Measurements from ENCODE around the gene SLAMF7. TPM values are rescaled to one million over a fixed set of nuclear protein-coding genes. Genes with fewer than 3 reads are reported as not detected.

The SLAMF7 gene
- total and polyA plus RNA-seq, 9 donors = 0.09 to 0.49 (median 0.29) TPM

DNA sequence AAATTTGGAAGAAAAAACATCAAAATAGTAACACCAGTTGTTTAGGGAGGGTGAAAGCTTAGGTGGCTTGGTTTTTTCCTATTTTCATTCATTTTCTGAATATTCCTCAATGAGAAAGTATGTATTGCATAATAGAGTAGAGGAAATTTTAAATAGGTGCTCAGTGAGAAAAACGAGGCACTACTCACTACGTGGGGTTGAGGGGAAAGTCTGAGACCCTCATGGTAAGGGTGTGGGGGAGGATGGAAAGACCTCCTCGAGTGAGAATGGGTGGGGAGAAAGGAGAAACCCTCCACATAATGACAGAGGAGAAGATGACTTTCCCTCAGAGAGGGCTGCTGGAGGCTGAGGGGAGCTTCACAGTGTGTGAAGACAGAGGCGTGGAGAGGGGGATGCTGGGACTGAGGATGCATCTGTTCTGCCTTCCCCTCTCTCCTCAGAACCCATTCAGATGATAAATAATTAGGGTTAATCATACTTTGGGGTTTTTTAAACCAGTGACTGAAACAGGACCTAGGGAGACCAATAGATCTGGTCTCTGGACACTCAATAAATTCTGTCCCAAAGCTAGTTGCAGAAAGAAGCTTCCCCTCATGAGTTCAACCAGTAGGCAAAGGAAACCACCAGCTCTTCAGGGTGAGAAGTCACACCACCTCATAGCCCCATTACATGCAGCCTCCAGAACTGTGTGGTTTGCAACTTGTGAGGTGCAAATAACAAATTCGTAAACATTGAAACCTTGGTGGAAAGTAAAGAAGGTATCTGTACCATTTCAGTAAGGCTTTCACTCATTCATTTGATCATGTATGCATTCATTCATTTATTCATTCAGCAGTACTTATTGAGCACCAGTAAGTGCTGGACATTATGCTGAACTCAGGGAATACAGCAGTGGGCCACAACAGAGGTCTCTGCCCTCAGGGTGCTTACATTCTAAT lies 17.1 kb downstream of the SLAMF7 start:
- Histone ChIP-seq H3K36me3 (ENCODE audit: control insufficient read depth, insufficient read depth, low read length) (no peaks in the 10 kb centered on the region), H3K4me1 (ENCODE audit: control insufficient read depth, insufficient read depth, low read length) (no peaks in the 10 kb centered on the region), H3K27ac (ENCODE audit: low read length) (peak overlapping the region; percentile 20), H3K9me3 (replicated peaks; ENCODE audit: control insufficient read depth, low read depth, low read length) (no peaks in the 10 kb centered on the region), H3K27me3 (ENCODE audit: control insufficient read depth, insufficient read depth, low read length) (no peaks in the 10 kb centered on the region), H3K4me3 (ENCODE audit: low read length) (no peak overlapping the region)
- DNase-seq = no peak
- no CpG with 5 or more reads among the region's 5 CpGs for WGBS (ENCODE audit: insufficient coverage)

DNA sequence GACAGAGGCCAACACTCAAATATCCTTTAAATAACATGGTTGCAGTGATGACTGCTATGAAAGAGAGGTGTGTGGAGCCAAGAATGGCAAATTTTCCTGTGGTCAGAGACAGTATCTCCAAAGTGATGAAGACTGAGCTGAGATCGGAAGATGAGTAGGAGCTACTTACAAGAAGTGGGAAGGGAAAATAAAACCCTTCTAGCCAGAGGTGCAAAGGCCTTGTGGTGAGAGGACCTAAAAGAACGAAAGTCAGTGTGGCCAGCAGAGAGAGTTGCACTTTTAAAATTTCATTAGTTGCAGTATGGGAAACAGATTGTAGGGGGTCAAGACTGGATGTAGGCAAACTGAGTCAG lies 17.8 kb downstream of the SLAMF7 start:
- DNase-seq = no peak
- Histone ChIP-seq H3K27me3 (ENCODE audit: control insufficient read depth, insufficient read depth, low read length) (no peaks in the 10 kb centered on the region), H3K4me1 (ENCODE audit: control insufficient read depth, insufficient read depth, low read length) (no peaks in the 10 kb centered on the region), H3K36me3 (ENCODE audit: control insufficient read depth, insufficient read depth, low read length) (no peaks in the 10 kb centered on the region), H3K9me3 (replicated peaks; ENCODE audit: control insufficient read depth, low read depth, low read length) (no peaks in the 10 kb centered on the region), H3K4me3 (ENCODE audit: low read length) (no peak overlapping the region), H3K27ac (ENCODE audit: low read length) (peak overlapping the region; percentile 20)
- 100% methylated on average over 2 of the region's 2 CpGs for WGBS (ENCODE audit: insufficient coverage)

DNA sequence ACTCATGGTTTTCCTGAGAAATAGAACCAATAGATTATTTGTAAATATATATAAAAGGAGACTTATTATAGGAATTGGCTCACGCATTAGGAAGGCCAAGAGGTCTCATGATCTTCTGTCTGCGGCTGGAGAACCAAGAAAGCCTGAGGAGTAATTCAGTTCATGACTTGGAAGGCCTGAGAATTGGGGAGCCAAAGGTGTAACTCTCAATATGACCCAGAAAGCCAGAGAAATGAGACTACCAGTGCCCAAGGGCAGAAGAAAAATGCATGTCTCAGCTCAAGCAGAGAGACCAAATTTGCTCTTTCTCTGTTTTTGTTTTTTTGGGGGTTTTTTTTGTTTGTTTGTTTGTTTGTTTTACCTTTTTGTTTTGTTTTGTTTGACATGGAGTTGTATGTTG lies 19.5 kb downstream of the SLAMF7 start:
- WGBS (ENCODE audit: insufficient coverage) = 83% methylated on average over 2 of the region's 2 CpGs
- no peaks in the 10 kb centered on the region for H3K27me3 ChIP-seq (ENCODE audit: control insufficient read depth, insufficient read depth, low read length)
- H3K36me3 ChIP-seq (ENCODE audit: control insufficient read depth, insufficient read depth, low read length) = no peaks in the 10 kb centered on the region
- H3K4me3 ChIP-seq (ENCODE audit: low read length) = no peak overlapping the region
- no peaks in the 10 kb centered on the region for H3K4me1 ChIP-seq (ENCODE audit: control insufficient read depth, insufficient read depth, low read length)
- no peaks in the 10 kb centered on the region for H3K9me3 ChIP-seq (replicated peaks; ENCODE audit: control insufficient read depth, low read depth, low read length)
- no peak overlapping the region for H3K27ac ChIP-seq (ENCODE audit: low read length)
- no peak for DNase-seq

DNA sequence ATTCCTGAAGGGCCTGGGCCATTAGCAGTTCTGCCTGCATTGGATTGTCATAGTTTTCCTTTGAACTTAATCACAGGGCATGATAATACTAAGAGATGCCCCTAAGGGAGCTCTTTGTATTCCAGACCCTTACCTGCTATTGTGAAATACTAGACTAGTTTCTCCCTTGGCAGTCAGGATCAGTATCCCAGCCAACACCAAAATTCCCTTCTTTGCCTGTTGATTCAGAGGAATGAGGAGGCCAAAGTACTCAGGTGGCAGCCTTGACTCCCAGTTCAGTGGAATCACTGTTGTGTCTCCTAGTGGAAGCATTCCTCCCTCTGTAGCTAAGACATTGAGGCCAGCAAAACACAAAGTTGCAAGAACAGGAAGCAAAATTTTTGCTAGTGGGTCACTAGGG lies 20.7 kb downstream of the SLAMF7 start:
- Histone ChIP-seq H3K4me1 (ENCODE audit: control insufficient read depth, insufficient read depth, low read length) (no peaks in the 10 kb centered on the region), H3K36me3 (ENCODE audit: control insufficient read depth, insufficient read depth, low read length) (no peaks in the 10 kb centered on the region), H3K4me3 (ENCODE audit: low read length) (no peak overlapping the region), H3K27me3 (ENCODE audit: control insufficient read depth, insufficient read depth, low read length) (no peaks in the 10 kb centered on the region), H3K9me3 (replicated peaks; ENCODE audit: control insufficient read depth, low read depth, low read length) (no peaks in the 10 kb centered on the region), H3K27ac (ENCODE audit: low read length) (no peak overlapping the region)
- no peak for DNase-seq

DNA sequence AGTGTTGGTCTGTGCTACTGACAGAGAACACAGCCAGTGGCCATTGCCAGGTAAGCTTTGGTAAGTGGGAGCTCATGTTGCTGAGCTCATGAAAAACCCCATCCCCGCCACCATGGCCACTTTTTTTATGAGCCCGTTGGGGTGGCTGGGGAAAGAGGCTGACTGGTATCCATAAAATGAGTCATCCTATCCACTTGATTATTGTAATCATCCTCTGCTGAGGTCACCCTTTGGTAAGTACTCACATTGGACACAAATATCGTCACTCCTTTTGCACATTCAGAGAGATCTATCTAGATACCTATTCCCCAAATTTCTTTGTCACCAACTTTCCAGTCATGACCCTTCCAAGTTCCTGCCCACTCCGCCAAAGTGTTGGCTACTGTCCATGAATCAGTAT lies 22.0 kb downstream of the SLAMF7 start:
- Histone ChIP-seq H3K4me1 (ENCODE audit: control insufficient read depth, insufficient read depth, low read length) (no peaks in the 10 kb centered on the region), H3K9me3 (replicated peaks; ENCODE audit: control insufficient read depth, low read depth, low read length) (no peaks in the 10 kb centered on the region), H3K36me3 (ENCODE audit: control insufficient read depth, insufficient read depth, low read length) (no peaks in the 10 kb centered on the region), H3K27ac (ENCODE audit: low read length) (no peak overlapping the region), H3K27me3 (ENCODE audit: control insufficient read depth, insufficient read depth, low read length) (no peaks in the 10 kb centered on the region), H3K4me3 (ENCODE audit: low read length) (no peak overlapping the region)
- WGBS (ENCODE audit: insufficient coverage) = 100% methylated on average over 1 of the region's 4 CpGs
- DNase-seq = no peak

DNA sequence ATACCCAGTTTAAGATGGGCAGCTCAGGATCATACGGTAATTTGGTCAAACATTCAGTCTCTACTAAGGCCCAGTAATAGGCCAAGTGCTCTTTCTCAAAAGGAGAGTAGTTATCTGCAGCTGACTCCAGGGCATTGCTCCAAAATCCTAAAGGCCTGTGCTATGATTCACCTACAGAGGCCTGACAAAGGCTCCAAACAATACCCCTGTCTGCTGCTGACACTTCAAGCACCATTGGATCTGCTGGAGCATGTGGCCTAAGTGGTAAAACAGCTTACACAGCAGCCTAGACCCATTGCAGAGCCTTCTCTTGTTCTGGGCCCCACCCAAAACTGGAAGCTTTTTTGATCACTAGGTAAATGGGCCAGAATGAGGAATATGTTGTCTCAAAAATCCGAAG lies 22.8 kb downstream of the SLAMF7 start:
- H3K27me3 ChIP-seq (ENCODE audit: control insufficient read depth, insufficient read depth, low read length) = no peaks in the 10 kb centered on the region
- no peaks in the 10 kb centered on the region for H3K9me3 ChIP-seq (replicated peaks; ENCODE audit: control insufficient read depth, low read depth, low read length)
- no peak overlapping the region for H3K27ac ChIP-seq (ENCODE audit: low read length)
- H3K4me1 ChIP-seq (ENCODE audit: control insufficient read depth, insufficient read depth, low read length) = no peaks in the 10 kb centered on the region
- no peak for DNase-seq
- H3K4me3 ChIP-seq (ENCODE audit: low read length) = no peak overlapping the region
- H3K36me3 ChIP-seq (ENCODE audit: control insufficient read depth, insufficient read depth, low read length) = no peaks in the 10 kb centered on the region
- WGBS (ENCODE audit: insufficient coverage) = 89% methylated on average over 1 of the region's 2 CpGs

DNA sequence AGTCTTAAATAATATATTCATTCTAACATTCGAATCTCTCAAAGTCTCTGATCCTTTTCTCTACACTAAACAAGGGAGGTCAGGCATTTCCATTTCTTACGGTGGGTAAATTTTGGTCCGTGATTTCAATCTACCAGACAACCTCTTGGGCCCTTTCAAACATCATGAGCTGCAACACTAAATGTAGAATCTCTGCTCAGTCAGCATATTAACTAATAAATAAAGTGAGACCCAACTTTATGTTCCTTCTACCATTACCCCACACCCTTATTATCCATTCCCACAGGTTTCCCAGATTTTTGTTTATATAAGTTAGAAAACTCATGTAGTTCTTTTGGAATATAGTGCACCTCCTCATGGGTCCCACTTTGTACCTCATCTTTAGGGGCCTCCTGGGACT lies 24.9 kb downstream of the SLAMF7 start:
- H3K27ac ChIP-seq (ENCODE audit: low read length) = no peak overlapping the region
- no peak for DNase-seq
- no peaks in the 10 kb centered on the region for H3K36me3 ChIP-seq (ENCODE audit: control insufficient read depth, insufficient read depth, low read length)
- no peak overlapping the region for H3K4me3 ChIP-seq (ENCODE audit: low read length)
- H3K9me3 ChIP-seq (replicated peaks; ENCODE audit: control insufficient read depth, low read depth, low read length) = no peaks in the 10 kb centered on the region
- no peaks in the 10 kb centered on the region for H3K27me3 ChIP-seq (ENCODE audit: control insufficient read depth, insufficient read depth, low read length)
- 100% methylated on average over 1 of the region's 3 CpGs for WGBS (ENCODE audit: insufficient coverage)
- H3K4me1 ChIP-seq (ENCODE audit: control insufficient read depth, insufficient read depth, low read length) = no peaks in the 10 kb centered on the region

DNA sequence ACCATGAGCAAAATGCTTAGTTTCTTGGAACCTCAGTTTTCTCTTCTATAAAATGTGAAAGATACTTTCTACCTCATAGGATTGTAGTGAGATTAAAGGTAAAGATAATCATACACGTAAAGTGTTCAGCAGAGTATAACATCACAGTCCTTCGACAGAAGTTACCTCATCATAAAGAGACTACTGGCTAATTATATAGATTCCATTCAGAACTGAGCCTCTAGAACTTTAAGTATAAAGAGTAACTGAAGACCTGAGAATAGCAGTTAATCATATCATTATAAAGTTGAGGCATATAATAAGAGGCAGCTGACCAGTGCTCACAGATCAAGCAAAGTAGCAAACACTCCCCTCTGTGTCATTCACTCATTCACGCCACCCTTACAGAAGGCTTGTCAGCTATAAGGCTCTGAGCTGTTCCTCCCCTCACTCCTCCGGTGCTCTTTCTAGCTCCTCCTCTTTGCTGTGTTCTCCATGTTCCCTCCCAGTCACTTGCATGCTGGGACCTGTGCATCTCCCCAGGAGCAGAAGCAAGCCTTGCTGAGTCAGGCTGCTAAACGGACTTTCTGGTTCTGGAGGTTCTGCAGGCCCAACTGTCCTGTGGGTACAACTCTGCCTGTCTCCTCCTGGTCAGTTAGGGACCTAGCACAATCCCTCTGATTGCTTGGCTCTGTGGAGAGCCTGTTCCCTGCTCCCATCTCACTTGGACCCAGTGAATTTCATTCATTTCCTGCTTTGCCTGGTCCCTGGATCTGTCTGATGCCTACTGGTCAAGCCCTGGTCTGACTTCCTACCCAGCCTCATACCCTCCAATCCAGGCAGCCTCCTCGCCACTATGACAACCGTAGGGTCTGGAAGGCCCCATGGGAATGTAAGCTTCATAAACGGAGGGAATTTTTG lies 28.6 kb downstream of the SLAMF7 start:
- no peaks in the 10 kb centered on the region for H3K4me1 ChIP-seq (ENCODE audit: control insufficient read depth, insufficient read depth, low read length)
- no peak for DNase-seq
- H3K36me3 ChIP-seq (ENCODE audit: control insufficient read depth, insufficient read depth, low read length) = no peaks in the 10 kb centered on the region
- no peaks in the 10 kb centered on the region for H3K9me3 ChIP-seq (replicated peaks; ENCODE audit: control insufficient read depth, low read depth, low read length)
- no peak overlapping the region for H3K4me3 ChIP-seq (ENCODE audit: low read length)
- 27% methylated on average over 3 of the region's 8 CpGs for WGBS (ENCODE audit: insufficient coverage)
- H3K27ac ChIP-seq (ENCODE audit: low read length) = no peak overlapping the region
- no peaks in the 10 kb centered on the region for H3K27me3 ChIP-seq (ENCODE audit: control insufficient read depth, insufficient read depth, low read length)

DNA sequence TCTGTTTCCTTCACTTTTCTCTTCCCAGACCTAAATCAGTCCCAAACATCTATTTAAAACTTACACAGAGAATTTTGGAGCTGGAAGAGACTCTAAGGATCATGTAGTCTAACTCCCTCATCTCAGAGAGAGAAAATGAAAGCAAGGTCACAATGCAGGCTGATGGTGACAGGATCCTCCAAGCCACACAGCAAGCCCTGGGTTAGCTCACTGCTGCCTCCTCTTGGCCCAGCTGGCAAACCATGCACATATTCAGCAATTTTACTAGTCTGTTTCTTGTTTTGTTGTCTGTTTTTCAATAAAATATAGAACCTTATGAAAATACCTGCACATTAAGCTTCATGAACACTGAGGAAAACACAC lies 29.2 kb downstream of the SLAMF7 start:
- Histone ChIP-seq H3K27me3 (ENCODE audit: control insufficient read depth, insufficient read depth, low read length) (no peaks in the 10 kb centered on the region), H3K36me3 (ENCODE audit: control insufficient read depth, insufficient read depth, low read length) (no peaks in the 10 kb centered on the region), H3K9me3 (replicated peaks; ENCODE audit: control insufficient read depth, low read depth, low read length) (no peaks in the 10 kb centered on the region), H3K4me3 (ENCODE audit: low read length) (no peak overlapping the region), H3K27ac (ENCODE audit: low read length) (no peak overlapping the region), H3K4me1 (ENCODE audit: control insufficient read depth, insufficient read depth, low read length) (no peaks in the 10 kb centered on the region)
- peak; percentile 19 for DNase-seq

DNA sequence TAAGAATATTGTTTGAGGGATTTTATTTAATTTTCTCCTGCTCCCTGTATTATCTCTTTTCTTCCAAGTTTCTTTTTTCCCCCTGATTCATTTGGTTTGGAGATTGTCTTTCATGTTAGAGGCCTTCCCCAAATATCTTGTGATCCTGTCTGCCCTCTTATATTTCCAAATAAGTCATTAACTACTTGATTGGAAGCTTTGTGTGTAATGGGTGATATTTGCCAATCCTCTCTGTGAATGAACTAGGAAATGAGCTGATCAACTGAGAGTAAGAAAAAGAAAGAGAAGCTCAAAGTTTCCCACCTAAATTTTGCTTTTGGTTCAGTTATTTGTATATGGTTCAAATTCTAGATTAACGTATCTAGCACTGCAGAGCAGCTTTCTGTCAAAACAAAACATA lies 33.3 kb downstream of the SLAMF7 start:
- Histone ChIP-seq H3K4me3 (ENCODE audit: low read length) (no peak overlapping the region), H3K4me1 (ENCODE audit: control insufficient read depth, insufficient read depth, low read length) (no peaks in the 10 kb centered on the region), H3K9me3 (replicated peaks; ENCODE audit: control insufficient read depth, low read depth, low read length) (no peaks in the 10 kb centered on the region), H3K27me3 (ENCODE audit: control insufficient read depth, insufficient read depth, low read length) (no peaks in the 10 kb centered on the region), H3K27ac (ENCODE audit: low read length) (no peak overlapping the region), H3K36me3 (ENCODE audit: control insufficient read depth, insufficient read depth, low read length) (no peaks in the 10 kb centered on the region)
- no CpG with 5 or more reads among the region's 1 CpG for WGBS (ENCODE audit: insufficient coverage)
- DNase-seq = no peak
